Measurements from ENCODE around the gene CTXND2. TPM values are rescaled to one million over a fixed set of nuclear protein-coding genes. Genes with fewer than 3 reads are reported as not detected.
"Not testable (repeated sequence)": the region's sequence is repeated elsewhere in the genome, so short reads cannot be mapped to it uniquely, and the experiment has no call there.

The CTXND2 gene
- polyA plus RNA-seq, 4 donors = 0.11 to 0.16 TPM; not detected in 2

GRCh38 chr1:150888727-150889126 is 1.8 kb downstream of the CTXND2 start:
- no peak for DNase-seq (ENCODE audit: low read depth in 4 of 4, low spot score in 2 of 4)

- no peak for DNase-seq (ENCODE audit: low read depth in 4 of 4, low spot score in 2 of 4)
Observed at GRCh38 chr1:150890033-150890416, 3.1 kb downstream of the CTXND2 start.

GRCh38 chr1:150893336-150893913 is 6.5 kb downstream of the CTXND2 start:
- DNase-seq (ENCODE audit: low read depth in 4 of 4, low spot score in 2 of 4) = no peak

DNA sequence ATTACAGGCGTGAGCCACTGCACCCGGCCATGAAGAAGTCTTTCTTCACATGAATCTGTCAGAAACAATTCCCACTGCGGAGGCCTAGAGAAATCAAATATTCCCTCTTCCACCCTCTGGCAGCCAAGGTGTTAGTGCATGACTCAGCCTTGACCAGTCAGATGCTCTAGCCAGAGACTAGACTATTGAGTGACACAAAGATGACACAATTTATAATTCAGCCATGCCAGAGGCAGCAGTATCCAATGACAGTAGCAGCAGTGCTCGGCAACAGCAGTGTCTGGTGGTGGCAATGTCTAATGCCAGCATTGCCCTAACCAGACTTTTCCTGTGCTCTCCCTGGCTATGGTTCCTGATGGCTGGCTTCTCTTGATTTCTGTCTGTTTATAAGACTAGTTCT is 8.7 kb downstream of the CTXND2 start:
- no peak for DNase-seq (ENCODE audit: low read depth in 4 of 4, low spot score in 2 of 4)

GRCh38 chr1:150899795-150900194 is 12.9 kb downstream of the CTXND2 start:
- DNase-seq (ENCODE audit: low read depth in 4 of 4, low spot score in 2 of 4) = not testable (repeated sequence)

- no peak for DNase-seq (ENCODE audit: low read depth in 4 of 4, low spot score in 2 of 4)
Observed at GRCh38 chr1:150902346-150902745, 15.4 kb downstream of the CTXND2 start.

GRCh38 chr1:150902751-150903150 is 15.8 kb downstream of the CTXND2 start:
- DNase-seq (ENCODE audit: low read depth in 4 of 4, low spot score in 2 of 4) = no peak

DNA sequence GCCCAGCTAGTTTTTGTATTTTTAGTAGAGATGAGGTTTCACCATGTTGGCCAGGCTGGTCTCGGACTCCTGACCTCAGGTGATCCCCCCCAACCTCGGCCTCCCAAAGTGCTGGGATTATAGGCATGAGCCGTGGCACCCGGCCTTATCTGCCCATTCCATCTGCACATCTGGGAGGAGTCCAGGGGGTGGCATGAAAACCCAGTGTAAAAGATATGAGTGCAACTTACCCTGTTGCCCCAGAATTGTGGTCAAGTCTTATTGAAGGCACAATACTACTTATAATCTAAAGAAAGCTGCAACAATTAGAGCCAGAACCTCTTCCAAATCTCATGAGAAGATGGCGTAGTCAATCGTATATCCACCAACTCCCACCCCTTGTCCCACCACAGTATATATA is 18.4 kb downstream of the CTXND2 start:
- DNase-seq (ENCODE audit: low read depth in 4 of 4, low spot score in 2 of 4) = no peak

DNA sequence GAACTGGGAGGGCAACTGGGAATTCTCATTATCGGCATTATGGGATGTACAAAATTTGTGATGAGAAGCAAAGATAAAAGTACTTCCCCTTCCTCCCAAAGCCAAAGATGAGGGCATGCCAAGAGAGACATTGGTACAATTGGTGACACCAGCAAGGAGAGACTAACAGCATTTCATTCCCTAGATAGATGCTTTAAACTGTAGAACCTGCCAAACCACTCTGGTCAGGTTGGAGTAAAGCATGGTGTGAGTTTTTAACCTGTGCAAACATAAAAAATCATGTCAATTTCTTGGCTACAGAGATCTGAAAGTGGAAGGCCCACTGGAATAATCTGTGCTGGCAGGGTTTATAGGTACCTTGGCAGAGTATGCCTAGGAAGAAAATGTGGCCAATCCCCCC is 19.4 kb downstream of the CTXND2 start:
- no peak for DNase-seq (ENCODE audit: low read depth in 4 of 4, low spot score in 2 of 4)

DNA sequence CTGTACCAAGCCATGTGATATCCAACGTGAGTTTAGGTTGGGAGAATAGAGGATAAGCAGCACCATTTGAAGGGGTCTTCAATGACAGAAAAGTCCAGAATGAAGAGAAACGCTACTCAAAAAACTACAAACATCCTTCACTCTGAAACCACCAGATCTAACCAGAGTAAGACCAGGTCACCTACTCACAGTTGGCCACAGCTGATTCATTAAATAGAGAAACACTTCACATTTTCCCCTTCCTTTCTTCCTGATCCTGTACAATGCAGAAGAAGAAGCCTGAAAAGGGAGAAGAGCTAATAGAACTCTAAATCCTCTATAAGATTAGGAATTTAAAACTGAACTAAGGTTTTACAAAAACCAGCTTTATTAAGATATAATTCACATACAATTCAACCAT is 19.9 kb downstream of the CTXND2 start:
- no peak for DNase-seq (ENCODE audit: low read depth in 4 of 4, low spot score in 2 of 4)

- DNase-seq (ENCODE audit: low read depth in 4 of 4, low spot score in 2 of 4) = no peak
Observed at GRCh38 chr1:150909585-150910180, 22.7 kb downstream of the CTXND2 start.

- no peak for DNase-seq (ENCODE audit: low read depth in 4 of 4, low spot score in 2 of 4)
Observed at GRCh38 chr1:150912623-150913022, 25.7 kb downstream of the CTXND2 start.

GRCh38 chr1:150917387-150917786 is 30.5 kb downstream of the CTXND2 start:
- no peak for DNase-seq (ENCODE audit: low read depth in 4 of 4, low spot score in 2 of 4)

GRCh38 chr1:150922519-150922975 is 35.6 kb downstream of the CTXND2 start:
- DNase-seq (ENCODE audit: low read depth in 4 of 4, low spot score in 2 of 4) = peak in 1 of 4 donors; percentile 27

DNA sequence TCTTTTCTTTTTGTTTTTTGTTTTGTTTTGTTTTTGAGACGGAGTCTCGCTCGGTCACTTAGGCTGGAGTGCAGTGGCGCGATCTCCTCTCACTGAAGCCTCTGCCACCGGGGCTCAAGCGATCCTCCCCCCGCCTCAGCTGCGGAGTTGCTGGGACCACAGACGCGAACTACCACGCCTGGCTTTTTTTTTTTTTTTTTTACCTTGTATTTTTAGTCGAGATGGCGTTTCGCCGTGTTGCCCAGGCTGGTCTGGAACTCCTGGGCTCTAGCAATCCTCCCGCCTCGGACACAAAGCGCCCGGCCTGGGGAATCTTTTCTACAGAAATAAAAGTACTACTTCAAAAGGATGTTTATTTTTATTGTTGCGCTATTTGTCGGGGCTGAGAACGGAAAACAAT is 38.1 kb downstream of the CTXND2 start:
- DNase-seq (ENCODE audit: low read depth in 4 of 4, low spot score in 2 of 4) = no peak

DNA sequence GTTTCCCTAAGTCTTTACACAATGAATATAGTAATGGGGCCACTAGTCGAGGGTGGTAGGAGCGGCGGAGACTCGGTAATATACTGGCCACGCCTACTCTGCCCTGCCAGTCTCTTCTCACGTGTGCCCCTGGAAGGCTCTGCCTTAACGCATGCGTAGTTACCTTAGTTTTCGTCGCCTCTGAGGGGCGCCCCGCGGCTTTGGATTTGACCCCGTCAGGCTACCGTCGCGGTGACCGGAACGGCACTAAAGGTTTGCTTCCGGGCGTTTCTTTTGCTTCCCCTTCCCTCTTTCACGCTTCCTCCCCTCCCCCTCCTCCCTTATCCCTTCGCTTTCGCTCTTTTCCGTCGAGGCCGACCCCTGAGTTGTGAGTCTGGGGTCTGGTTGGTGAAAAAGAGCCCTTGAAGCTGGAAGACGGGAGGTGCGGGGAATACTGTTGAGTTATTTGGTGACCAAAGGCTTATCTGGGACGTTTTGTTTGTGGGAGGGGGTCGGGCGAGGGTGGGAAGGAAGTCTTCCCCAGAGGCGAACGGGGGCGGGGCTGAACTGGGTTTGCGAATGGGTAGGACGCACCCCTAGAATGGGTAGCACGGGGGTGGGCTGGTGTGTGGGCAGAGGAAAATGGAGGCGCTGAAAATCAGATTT is 39.3 kb downstream of the CTXND2 start, which contains the start of gene SETDB1:
TSS of gene SETDB1 (plus strand) at position 267 of the 645 bp plus-strand sequence. CDS start 1,352 bp downstream, outside the sequence.
- DNase-seq (ENCODE audit: low read depth in 4 of 4, low spot score in 2 of 4) = peak; percentile 90 to 96 (median 92)

DNA sequence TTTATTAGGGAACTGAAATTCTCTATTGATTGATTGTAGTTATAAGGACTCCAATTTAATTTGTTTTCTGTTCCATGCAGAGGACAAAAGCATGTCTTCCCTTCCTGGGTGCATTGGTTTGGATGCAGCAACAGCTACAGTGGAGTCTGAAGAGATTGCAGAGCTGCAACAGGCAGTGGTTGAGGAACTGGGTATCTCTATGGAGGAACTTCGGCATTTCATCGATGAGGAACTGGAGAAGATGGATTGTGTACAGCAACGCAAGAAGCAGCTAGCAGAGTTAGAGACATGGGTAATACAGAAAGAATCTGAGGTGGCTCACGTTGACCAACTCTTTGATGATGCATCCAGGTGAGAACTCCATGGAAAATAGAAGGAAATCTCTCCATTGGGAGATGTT is 40.7 kb downstream of the CTXND2 start:
- DNase-seq (ENCODE audit: low read depth in 4 of 4, low spot score in 2 of 4) = no peak

- DNase-seq (ENCODE audit: low read depth in 4 of 4, low spot score in 2 of 4) = no peak
Observed at GRCh38 chr1:150928286-150928685, 41.4 kb downstream of the CTXND2 start.

DNA sequence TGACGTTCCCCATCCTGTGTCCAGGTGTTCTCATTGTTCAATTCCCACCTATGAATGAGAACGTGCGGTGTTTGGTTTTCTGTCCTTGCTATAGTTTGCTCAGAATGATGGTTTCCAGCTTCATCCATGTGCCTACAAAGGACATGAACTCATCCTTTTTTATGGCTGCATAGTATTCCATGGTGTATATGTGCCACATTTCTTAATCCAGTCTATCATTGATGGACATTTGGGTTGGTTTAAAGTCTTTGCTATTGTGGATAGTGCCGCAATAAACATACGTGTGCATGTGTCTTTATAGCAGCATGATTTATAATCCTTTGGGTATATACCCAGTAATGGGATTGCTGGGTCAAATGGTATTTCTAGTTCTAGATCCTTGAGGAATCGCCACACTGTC is 41.8 kb downstream of the CTXND2 start:
- DNase-seq (ENCODE audit: low read depth in 4 of 4, low spot score in 2 of 4) = not testable (repeated sequence)

DNA sequence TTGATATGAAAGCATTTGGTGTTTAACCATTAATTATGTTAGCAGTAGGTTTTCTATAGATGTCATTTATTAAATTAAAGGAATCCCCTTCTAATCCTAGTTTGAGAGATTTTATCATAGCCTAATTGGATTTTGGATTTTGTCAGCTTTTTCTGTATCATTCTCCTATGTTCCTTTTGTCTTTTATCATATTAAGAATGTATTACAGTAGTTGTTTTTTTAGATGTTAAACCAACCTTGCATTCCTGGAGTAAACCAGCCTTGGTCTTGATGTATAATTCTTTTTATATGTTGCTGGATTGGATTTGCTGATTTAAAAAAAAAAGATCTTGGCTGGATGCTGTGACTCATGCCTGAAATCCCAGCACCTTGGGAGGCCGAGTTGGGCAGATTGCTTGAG is 44.8 kb downstream of the CTXND2 start:
- peak in 1 of 4 donors; percentile 25 for DNase-seq (ENCODE audit: low read depth in 4 of 4, low spot score in 2 of 4)

GRCh38 chr1:150944856-150945255 is 57.9 kb downstream of the CTXND2 start:
- no peak for DNase-seq (ENCODE audit: low read depth in 4 of 4, low spot score in 2 of 4)

GRCh38 chr1:150954708-150955107 is 67.8 kb downstream of the CTXND2 start:
- DNase-seq (ENCODE audit: low read depth in 4 of 4, low spot score in 2 of 4) = no peak
